Loucy (cell line): ENCODE measurements around the gene SEC14L1.
"Not testable (repeated sequence)": the region's sequence is repeated elsewhere in the genome, so short reads cannot be mapped to it uniquely, and the experiment has no call there.

Source experiments
- H2AFZ ChIP-seq: fragments of 200-600 bp; sonication (generic); 2 replicates; pipeline ENCODE4 v1.6.0; 2016; ENCODE audit warnings: antibody characterized with exemption, mild to moderate bottlenecking, low read length, moderate library complexity
- H3F3A ChIP-seq: fragments of 200-600 bp; 2 replicates; pipeline ENCODE4 v1.6.0; 2016; ENCODE audit warnings: antibody characterized with exemption, low read depth, mild to moderate bottlenecking
- H3K27me3 ChIP-seq: fragments of 200-600 bp; sonication (generic); 2 replicates; pipeline ENCODE4 v1.6.1; 2014; ENCODE audit warnings: low read length, mild to moderate bottlenecking; ENCODE audit not compliant: insufficient read depth, poor library complexity, severe bottlenecking
- H3K36me3 ChIP-seq: fragments of 200-600 bp; sonication (generic); 2 replicates; pipeline ENCODE4 v1.6.1; 2016; ENCODE audit warnings: low read length; ENCODE audit not compliant: insufficient read depth
- H3K4me1 ChIP-seq: fragments of 200-600 bp; sonication (generic); 2 replicates; pipeline ENCODE4 v1.5.1; 2014; ENCODE audit warnings: low read length, mild to moderate bottlenecking; ENCODE audit not compliant: insufficient read depth, poor library complexity, severe bottlenecking
- H3K4me2 ChIP-seq: fragments of 200-600 bp; sonication (generic); 2 replicates; pipeline ENCODE4 v1.6.0; 2014; ENCODE audit warnings: antibody characterized with exemption, low read length, low read depth, mild to moderate bottlenecking; ENCODE audit not compliant: poor library complexity, severe bottlenecking
- H3K4me3 ChIP-seq: fragments of 200-600 bp; sonication (generic); 2 replicates; pipeline ENCODE4 v1.5.1; 2014; ENCODE audit warnings: low read length, mild to moderate bottlenecking, mixed read lengths; ENCODE audit not compliant: poor library complexity, severe bottlenecking
- H3K79me2 ChIP-seq: fragments of 200-600 bp; sonication (generic); 2 replicates; pipeline ENCODE4 v1.6.1; 2014; ENCODE audit warnings: low read length; ENCODE audit not compliant: insufficient read depth
- H3K9ac ChIP-seq: fragments of 200-600 bp; sonication (generic); 2 replicates; pipeline ENCODE4 v1.6.0; 2014; ENCODE audit warnings: mild to moderate bottlenecking, low read depth, low read length, moderate library complexity; ENCODE audit not compliant: poor library complexity, severe bottlenecking
- H3K9me2 ChIP-seq: fragments of 200-600 bp; sonication (generic); replicated peaks from 2 replicates; pipeline ENCODE4 v1.6.1; 2016; ENCODE audit warnings: low read depth, low read length, mixed read lengths
- H3K9me3 ChIP-seq: fragments of 200-600 bp; sonication (generic); 2 replicates; pipeline ENCODE4 v1.6.1; 2014; ENCODE audit warnings: mild to moderate bottlenecking, antibody characterized with exemption, low read length, low read depth; ENCODE audit not compliant: insufficient read depth
- H4K20me1 ChIP-seq: fragments of 200-600 bp; sonication (generic); 2 replicates; pipeline ENCODE4 v1.6.0; 2014; ENCODE audit warnings: antibody characterized with exemption, low read length, mild to moderate bottlenecking; ENCODE audit not compliant: insufficient read depth, poor library complexity, severe bottlenecking
- EZH2phosphoT487 ChIP-seq: fragments of 200-600 bp; IDR thresholded peaks from 2 replicates; pipeline ENCODE4 v1.6.1; 2018; ENCODE audit warnings: antibody characterized with exemption, mild to moderate bottlenecking, moderate library complexity, borderline replicate concordance
- TF ChIP-seq, protein P1 (sequence below): fragments of 200-600 bp; sonication (generic); conservative IDR thresholded peaks from 2 replicates; pipeline ENCODE4 v1.5.1; 2014; ENCODE audit warnings: mild to moderate bottlenecking, antibody characterized with exemption, low read length

SEC14L1 gene

DNA sequence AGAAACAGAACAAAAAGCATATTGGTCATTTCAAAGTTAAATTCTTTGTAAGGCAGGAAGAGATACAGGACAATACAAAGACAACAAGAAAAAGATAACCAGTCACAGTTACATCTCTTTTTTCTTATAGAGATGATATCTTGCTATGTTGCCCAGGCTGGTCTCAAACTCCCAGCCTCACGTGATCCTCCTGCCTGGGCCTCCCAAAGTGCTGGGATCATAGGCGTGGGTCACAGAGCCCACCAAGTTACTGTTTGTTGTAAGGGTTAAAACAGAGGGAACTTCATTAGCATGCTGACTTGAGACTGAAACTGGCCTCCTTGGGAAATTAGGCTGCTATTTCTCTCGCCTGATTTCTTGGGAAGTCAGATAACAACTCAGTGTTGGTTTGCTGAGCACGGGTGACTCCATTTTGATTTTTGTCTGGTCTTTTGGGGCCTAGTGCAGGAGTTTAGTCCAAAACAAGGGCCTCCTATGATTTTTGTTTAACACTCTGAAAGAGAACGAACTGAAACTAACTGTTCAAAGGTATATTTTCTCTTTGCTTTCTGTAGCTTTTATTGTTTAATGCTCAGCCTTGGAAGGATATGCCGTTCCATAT, 31.5 kb upstream of the SEC14L1 start:
- no peaks in the 10 kb centered on the region for H3F3A ChIP-seq
- no peaks in the 10 kb centered on the region for H3K36me3 ChIP-seq
- H3K9me2 ChIP-seq: no peaks in the 10 kb centered on the region
- H2AFZ ChIP-seq: no peak overlapping the region
- H3K9me3 ChIP-seq: no peaks in the 10 kb centered on the region
- TF ChIP-seq, protein P1, sequence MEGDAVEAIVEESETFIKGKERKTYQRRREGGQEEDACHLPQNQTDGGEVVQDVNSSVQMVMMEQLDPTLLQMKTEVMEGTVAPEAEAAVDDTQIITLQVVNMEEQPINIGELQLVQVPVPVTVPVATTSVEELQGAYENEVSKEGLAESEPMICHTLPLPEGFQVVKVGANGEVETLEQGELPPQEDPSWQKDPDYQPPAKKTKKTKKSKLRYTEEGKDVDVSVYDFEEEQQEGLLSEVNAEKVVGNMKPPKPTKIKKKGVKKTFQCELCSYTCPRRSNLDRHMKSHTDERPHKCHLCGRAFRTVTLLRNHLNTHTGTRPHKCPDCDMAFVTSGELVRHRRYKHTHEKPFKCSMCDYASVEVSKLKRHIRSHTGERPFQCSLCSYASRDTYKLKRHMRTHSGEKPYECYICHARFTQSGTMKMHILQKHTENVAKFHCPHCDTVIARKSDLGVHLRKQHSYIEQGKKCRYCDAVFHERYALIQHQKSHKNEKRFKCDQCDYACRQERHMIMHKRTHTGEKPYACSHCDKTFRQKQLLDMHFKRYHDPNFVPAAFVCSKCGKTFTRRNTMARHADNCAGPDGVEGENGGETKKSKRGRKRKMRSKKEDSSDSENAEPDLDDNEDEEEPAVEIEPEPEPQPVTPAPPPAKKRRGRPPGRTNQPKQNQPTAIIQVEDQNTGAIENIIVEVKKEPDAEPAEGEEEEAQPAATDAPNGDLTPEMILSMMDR: no peak
- TF ChIP-seq EZH2phosphoT487: no peak
- H3K9ac ChIP-seq: peak overlapping the region; percentile 0
- no peaks in the 10 kb centered on the region for H4K20me1 ChIP-seq
- H3K79me2 ChIP-seq: no peaks in the 10 kb centered on the region
- peak overlapping the region; percentile 63 for H3K4me2 ChIP-seq
- no peaks in the 10 kb centered on the region for H3K27me3 ChIP-seq
- no peak overlapping the region for H3K4me3 ChIP-seq
- H3K4me1 ChIP-seq: peaks cover 14% of the 10 kb centered on the region

DNA sequence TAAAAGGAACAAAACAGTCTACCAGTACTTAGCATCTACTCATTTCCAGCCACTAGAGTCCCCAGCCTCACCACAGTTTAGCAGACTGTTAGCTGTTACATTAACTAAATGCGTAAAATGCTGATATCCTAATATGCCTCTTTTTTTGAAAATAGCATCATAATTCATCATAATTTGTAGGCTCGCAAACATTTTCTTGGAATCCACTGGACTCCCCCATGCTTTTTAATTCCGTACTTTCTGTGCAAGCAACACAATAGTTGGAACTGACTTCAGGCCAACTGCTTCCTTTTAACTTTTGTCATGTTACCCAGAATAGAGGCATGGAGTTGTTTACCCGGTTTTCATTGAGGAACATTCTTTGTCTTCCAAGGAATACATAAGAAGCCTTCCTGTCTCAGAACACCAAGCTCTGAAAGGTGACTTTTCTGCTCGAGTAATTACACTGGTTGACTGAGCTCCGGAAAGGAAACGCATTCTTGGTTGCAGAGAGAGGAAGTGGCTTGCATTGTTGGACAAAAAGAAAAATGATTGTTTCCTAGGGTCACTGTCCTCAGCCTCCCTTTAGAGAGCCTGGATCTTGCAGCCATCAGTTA, 30.9 kb upstream of the SEC14L1 start:
- Histone ChIP-seq H3K79me2 (no peaks in the 10 kb centered on the region), H3F3A (no peaks in the 10 kb centered on the region), H4K20me1 (no peaks in the 10 kb centered on the region), H3K9me2 (no peaks in the 10 kb centered on the region), H3K9ac (peak overlapping the region; percentile 0), H3K4me1 (peaks cover 14% of the 10 kb centered on the region), H3K4me2 (peak overlapping the region; percentile 63), H3K36me3 (no peaks in the 10 kb centered on the region), H2AFZ (no peak overlapping the region), H3K4me3 (peak overlapping the region; percentile 26), H3K27me3 (no peaks in the 10 kb centered on the region), H3K9me3 (no peaks in the 10 kb centered on the region)
- no peak for TF ChIP-seq EZH2phosphoT487
- TF ChIP-seq, protein P1: 0 out of 2 replicates have a peak, but pooled peaks have one; percentile 12

DNA sequence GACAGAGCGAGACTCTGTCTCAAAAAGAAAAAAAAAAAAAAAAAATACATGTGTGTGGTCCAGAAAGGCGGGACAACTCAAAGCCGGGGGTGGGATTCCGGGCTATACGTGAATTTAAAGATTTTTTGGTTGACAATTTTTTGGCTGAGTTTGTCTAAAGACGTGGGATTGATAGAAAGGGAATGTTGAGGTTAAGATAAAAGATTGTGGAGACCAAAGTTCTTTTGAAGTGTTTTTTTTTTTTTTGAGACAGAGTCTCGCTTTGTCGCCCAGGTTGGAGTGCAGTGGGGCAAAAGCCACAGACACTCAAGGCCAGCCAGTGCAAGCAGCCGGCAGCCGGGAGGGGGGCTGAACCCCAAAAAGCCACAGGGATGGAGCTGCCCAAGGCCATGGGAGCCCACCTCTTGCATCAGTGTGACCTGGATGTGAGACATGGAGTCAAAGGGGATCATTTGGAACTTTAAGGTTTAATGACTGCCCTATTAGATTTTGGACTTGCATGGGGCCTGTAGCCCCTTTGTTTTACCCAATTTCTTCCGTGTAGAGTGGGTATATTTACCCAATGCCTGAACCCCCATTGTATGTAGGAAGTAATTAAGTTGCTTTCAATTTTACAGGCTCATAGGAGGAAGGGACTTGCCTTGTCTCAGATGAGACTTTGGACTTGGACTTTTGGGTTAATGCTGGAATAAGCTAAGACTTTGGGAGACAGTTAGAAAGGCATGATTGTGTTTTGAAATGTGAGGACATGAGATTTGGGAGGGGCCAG, 29.4 kb upstream of the SEC14L1 start:
- not testable (repeated sequence) for H3F3A ChIP-seq, H3K27me3 ChIP-seq, H3K4me2 ChIP-seq, H3K9ac ChIP-seq, H4K20me1 ChIP-seq, H3K4me3 ChIP-seq, H3K79me2 ChIP-seq, H3K36me3 ChIP-seq, H3K9me2 ChIP-seq, H2AFZ ChIP-seq, H3K9me3 ChIP-seq
- peaks cover 14% of the 10 kb centered on the region for H3K4me1 ChIP-seq
